ENCODE results near the gene RP9. TPM values are rescaled to one million over a fixed set of nuclear protein-coding genes. Genes with fewer than 3 reads are reported as not detected.

The RP9 gene
- total RNA-seq, 2 donors from 2014 or later: 16.0 to 16.8 TPM

DNA sequence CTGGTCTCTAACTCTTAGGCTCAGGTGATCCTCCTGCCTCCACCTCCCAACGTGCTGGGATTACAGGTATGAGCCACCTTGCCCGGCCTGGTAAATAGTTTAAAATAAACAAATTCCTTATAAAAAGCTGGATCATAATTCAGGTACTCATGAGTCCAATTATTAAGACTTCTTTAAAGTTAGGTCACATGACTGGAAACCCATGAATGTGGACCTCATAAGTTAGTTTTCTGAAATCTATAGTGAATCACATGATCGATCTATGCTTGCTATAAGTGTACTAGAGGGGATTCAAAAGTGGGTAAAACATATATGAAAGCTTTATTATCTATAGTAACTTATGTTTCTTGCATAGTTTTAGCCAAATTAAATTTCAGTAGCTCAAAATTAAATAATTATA is 60.9 kb downstream of the RP9 start:
- DNase-seq (no peak), ATAC-seq (no peak)
- H3K27me3 Mint-ChIP-seq: no peaks in the 10 kb centered on the region
- no peak overlapping the region for H3K27ac Mint-ChIP-seq
- no peak overlapping the region for H3K4me3 Mint-ChIP-seq
- H3K4me1 Mint-ChIP-seq: peaks cover 26% of the 10 kb centered on the region
- H3K36me3 Mint-ChIP-seq (ENCODE audit: low read depth): peaks cover 2% of the 10 kb centered on the region
- H3K9me3 ChIP-seq (ENCODE audit: control insufficient read depth, low read length, poor library complexity, severe bottlenecking): no peaks in the 10 kb centered on the region

DNA sequence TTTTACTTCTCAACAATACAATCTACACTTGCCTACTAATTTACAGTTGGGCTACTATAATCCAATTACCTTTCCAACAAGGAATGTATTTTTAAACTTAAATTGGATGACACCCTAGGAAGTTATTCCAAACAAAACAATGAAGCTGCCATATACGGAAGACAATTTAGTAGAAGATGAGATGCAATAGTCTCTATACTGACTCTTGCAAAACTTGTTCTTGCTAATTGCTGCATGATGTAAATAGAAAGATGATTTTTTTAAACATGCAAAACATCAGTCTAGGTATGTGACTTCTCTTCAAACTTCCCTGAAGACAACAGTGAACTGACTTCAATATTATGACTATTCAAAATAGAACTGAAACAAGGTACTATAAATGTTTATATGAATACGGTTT is 64.2 kb downstream of the RP9 start:
- no peak overlapping the region for H3K27ac Mint-ChIP-seq
- peaks cover 2% of the 10 kb centered on the region for H3K36me3 Mint-ChIP-seq (ENCODE audit: low read depth)
- peaks cover 26% of the 10 kb centered on the region for H3K4me1 Mint-ChIP-seq
- H3K9me3 ChIP-seq (ENCODE audit: control insufficient read depth, low read length, poor library complexity, severe bottlenecking): no peaks in the 10 kb centered on the region
- no peaks in the 10 kb centered on the region for H3K27me3 Mint-ChIP-seq
- H3K4me3 Mint-ChIP-seq: no peak overlapping the region
- ATAC-seq (no peak), DNase-seq (no peak)

Other genes starting within 250 kb of the RP9 start
- 100 to 1,000 TPM; 118 to 129 TPM for gene KBTBD2, start 217.6 kb downstream of the RP9 start, total RNA-seq
- gene FKBP9, start 152.0 kb downstream of the RP9 start, total RNA-seq: under 1 TPM in 1 of 2 donors, not detected in 1; 0.42 TPM
- 10 to 100 TPM; 36.5 to 82.2 TPM for gene NT5C3A, start 46.6 kb downstream of the RP9 start, total RNA-seq
- 10 to 100 TPM; 23.4 to 25.3 TPM for gene BBS9, start 20.2 kb upstream of the RP9 start, total RNA-seq